Skeletal muscle tissue (tissue), 4 donors: ENCODE data around the gene PLEK2. TPM values are rescaled to one million over a fixed set of nuclear protein-coding genes. Genes with fewer than 3 reads are reported as not detected.

Experiments
- H3K27ac ChIP-seq: one replicate; pipeline ENCODE4 v1.7.0; 2013; ENCODE audit warnings: mild to moderate bottlenecking, low read depth, low read length, inconsistent platforms
- H3K27me3 ChIP-seq, 3 donors: one replicate each; pipeline ENCODE4 v1.7.0; 2013; ENCODE audit warnings: low read length in 3 of 3; ENCODE audit not compliant: control insufficient read depth in 3 of 3, insufficient read depth in 3 of 3
- H3K36me3 ChIP-seq, 3 donors: one replicate each; pipeline ENCODE4 v1.7.0; 2013; ENCODE audit warnings: low read length in 3 of 3; ENCODE audit not compliant: control insufficient read depth in 3 of 3, insufficient read depth in 3 of 3
- H3K4me1 ChIP-seq, 3 donors: one replicate each; pipeline ENCODE4 v1.7.0; 2013; ENCODE audit warnings: low read length in 3 of 3, mild to moderate bottlenecking in 3 of 3; ENCODE audit not compliant: control insufficient read depth in 3 of 3, insufficient read depth in 3 of 3
- H3K4me3 ChIP-seq, 3 donors: one replicate each; pipeline ENCODE4 v1.7.0; 2013; ENCODE audit warnings: low read length in 3 of 3
- H3K9ac ChIP-seq, 3 donors: one replicate each; pipeline ENCODE4 v1.7.0; 2013; ENCODE audit warnings: low read length in 3 of 3, mild to moderate bottlenecking in 3 of 3, moderate library complexity in 2 of 3, low read depth in 1 of 3
- H3K9me3 ChIP-seq, 3 donors: one replicate each; pipeline ENCODE4 v1.7.0; 2013; ENCODE audit warnings: low read length in 3 of 3; ENCODE audit not compliant: control insufficient read depth in 3 of 3
- total RNA-seq: library from RNA; depleted of rRNA; stranded (reverse); fragments of >200 nt; gene quantifications from one replicate; pipeline ENCODE4 v1.2.3, GENCODE V29; 2014
- donor health status: Osteomylitis.

Gene PLEK2
- total RNA-seq, 1 donor from 2014 or later, result 3.7 TPM

DNA sequence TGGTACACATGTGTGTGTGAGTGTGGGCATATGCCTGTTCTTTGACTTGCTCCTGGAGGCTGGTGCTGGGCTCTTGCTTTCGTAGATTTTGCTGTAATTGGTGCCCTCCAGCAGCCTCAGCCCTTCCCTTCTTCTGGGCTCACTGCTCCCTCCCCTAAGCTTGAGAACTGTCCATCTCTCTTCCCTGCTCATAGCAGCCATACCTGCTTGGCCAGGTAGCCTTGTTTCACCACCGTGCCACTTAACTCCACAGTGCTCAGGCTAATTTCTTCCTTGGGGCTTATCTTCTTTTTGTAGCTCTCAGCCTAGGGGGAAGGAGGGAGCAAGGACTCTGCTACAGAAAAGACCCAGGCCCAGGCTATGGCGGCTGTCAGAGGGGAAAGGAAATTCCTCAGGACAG, 19.8 kb downstream of the PLEK2 start:
- H3K9me3 ChIP-seq, result no peaks in the 10 kb centered on the region
- no peak overlapping the region for H3K9ac ChIP-seq
- no peak overlapping the region for H3K4me3 ChIP-seq
- peaks cover 0 to under 1% (median 0%) of the 10 kb centered on the region in 3 donors for H3K36me3 ChIP-seq
- no peaks in the 10 kb centered on the region for H3K27me3 ChIP-seq
- H3K4me1 ChIP-seq, result peaks cover 8 to 11% (median 10%) of the 10 kb centered on the region in 3 donors
- H3K27ac ChIP-seq, result no peak overlapping the region

DNA sequence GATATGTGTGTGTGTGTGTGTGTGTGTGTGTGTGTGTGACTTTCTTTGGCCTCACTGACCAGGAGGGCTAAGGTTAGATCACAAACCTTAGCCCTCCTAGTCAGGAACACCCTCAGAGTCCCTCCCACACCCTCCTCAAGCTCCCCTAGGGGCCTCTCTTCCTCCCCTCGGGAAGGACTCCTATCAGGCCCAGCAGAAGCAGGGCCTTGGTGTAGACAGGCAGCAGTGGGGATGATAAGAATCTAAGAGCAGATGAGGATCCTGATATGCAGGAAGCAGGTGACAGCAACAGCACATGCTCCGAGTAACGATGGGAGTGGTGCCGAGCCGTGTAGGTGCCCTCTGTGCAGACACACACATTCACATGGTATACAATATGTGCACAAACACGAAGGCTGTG, 20.7 kb downstream of the PLEK2 start:
- Histone ChIP-seq H3K9me3 (no peaks in the 10 kb centered on the region), H3K9ac (peak overlapping the region in 1 of 3 donors; percentile 9), H3K27me3 (no peaks in the 10 kb centered on the region), H3K27ac (no peak overlapping the region), H3K4me1 (peaks cover 8 to 11% (median 10%) of the 10 kb centered on the region in 3 donors), H3K4me3 (no peak overlapping the region), H3K36me3 (peaks cover 0 to 7% (median 0%) of the 10 kb centered on the region in 3 donors)

- H3K36me3 ChIP-seq, result peaks cover 0 to 15% (median 10%) of the 10 kb centered on the region in 3 donors
- H3K4me1 ChIP-seq, result peaks cover 8 to 11% (median 10%) of the 10 kb centered on the region in 3 donors
- H3K9me3 ChIP-seq, result no peaks in the 10 kb centered on the region
- H3K27me3 ChIP-seq, result no peaks in the 10 kb centered on the region
- H3K27ac ChIP-seq, result no peak overlapping the region
- H3K4me3 ChIP-seq, result no peak overlapping the region
- H3K9ac ChIP-seq, result no peak overlapping the region
Measured at GRCh38 chr14:67389811-67390534, 22.0 kb downstream of the PLEK2 start.

DNA sequence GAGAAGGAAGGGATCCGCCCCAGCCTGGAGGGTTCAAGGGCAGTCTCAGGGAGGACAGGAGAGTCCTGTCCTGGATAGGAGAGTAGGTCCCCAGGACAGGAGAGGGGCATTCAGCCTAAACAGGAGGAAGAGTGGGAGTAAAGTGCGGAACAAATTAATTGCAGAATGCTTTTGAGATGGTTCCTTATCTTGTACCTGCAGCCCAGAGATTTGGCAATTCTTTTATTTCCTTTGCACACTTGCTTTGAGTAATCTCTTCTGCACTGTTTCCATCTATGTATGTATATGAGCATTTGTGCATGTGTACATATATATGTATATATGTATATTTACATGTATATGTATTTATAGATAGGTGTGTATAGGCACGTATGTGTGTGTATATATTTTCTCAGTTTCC, 22.7 kb downstream of the PLEK2 start:
- H3K9ac ChIP-seq, result no peak overlapping the region
- H3K27ac ChIP-seq, result no peak overlapping the region
- H3K9me3 ChIP-seq, result no peaks in the 10 kb centered on the region
- peaks cover 4 to 18% (median 14%) of the 10 kb centered on the region in 3 donors for H3K36me3 ChIP-seq
- peaks cover 8 to 11% (median 10%) of the 10 kb centered on the region in 3 donors for H3K4me1 ChIP-seq
- no peaks in the 10 kb centered on the region for H3K27me3 ChIP-seq
- no peak overlapping the region for H3K4me3 ChIP-seq

- peaks cover 8 to 11% (median 10%) of the 10 kb centered on the region in 3 donors for H3K4me1 ChIP-seq
- no peaks in the 10 kb centered on the region for H3K9me3 ChIP-seq
- H3K4me3 ChIP-seq, result no peak overlapping the region
- no peaks in the 10 kb centered on the region for H3K27me3 ChIP-seq
- H3K36me3 ChIP-seq, result peaks cover 16 to 36% (median 26%) of the 10 kb centered on the region in 3 donors
- H3K27ac ChIP-seq, result no peak overlapping the region
- no peak overlapping the region for H3K9ac ChIP-seq
Measured at GRCh38 chr14:67387195-67387594, 24.8 kb downstream of the PLEK2 start.

- peaks cover 26 to 50% (median 42%) of the 10 kb centered on the region in 3 donors for H3K36me3 ChIP-seq
- no peaks in the 10 kb centered on the region for H3K27me3 ChIP-seq
- no peak overlapping the region for H3K9ac ChIP-seq
- H3K4me3 ChIP-seq, result no peak overlapping the region
- H3K4me1 ChIP-seq, result peaks cover 5 to 6% (median 5%) of the 10 kb centered on the region in 3 donors
- H3K27ac ChIP-seq, result no peak overlapping the region
- H3K9me3 ChIP-seq, result no peaks in the 10 kb centered on the region
Measured at GRCh38 chr14:67385618-67386017, 26.3 kb downstream of the PLEK2 start.

- Histone ChIP-seq H3K4me3 (no peak overlapping the region), H3K27me3 (no peaks in the 10 kb centered on the region), H3K9me3 (no peaks in the 10 kb centered on the region), H3K9ac (no peak overlapping the region), H3K4me1 (peaks cover 0 to 1% (median under 1%) of the 10 kb centered on the region in 3 donors), H3K36me3 (peaks cover 28 to 51% (median 45%) of the 10 kb centered on the region in 3 donors), H3K27ac (no peak overlapping the region)
Measured at GRCh38 chr14:67385120-67385519, 26.8 kb downstream of the PLEK2 start.

GRCh38 chr14:67377916-67378315, 34.0 kb downstream of the PLEK2 start:
- Histone ChIP-seq H3K9ac (no peak overlapping the region), H3K27ac (no peak overlapping the region), H3K36me3 (peaks cover 34 to 83% (median 71%) of the 10 kb centered on the region in 3 donors), H3K4me1 (no peaks in the 10 kb centered on the region), H3K27me3 (no peaks in the 10 kb centered on the region), H3K9me3 (no peaks in the 10 kb centered on the region), H3K4me3 (no peak overlapping the region)

DNA sequence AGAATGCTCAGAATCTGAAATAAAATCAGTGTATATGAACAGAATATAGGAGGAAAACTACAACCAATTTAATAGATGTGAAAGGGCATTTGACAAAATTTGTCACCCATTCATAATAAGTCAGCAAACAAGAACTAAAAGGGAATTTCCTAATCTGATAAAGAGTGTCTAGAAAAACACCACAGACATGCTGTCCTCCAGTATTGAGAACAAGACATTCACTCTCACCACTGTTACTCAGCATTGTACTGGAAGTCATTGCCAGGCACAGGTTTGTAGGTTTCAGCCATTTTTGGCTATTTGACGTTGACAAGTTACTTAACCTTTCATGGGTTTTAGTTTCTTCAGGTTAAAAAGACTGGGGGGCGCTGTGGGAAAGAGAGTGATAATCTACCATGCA, 38.6 kb downstream of the PLEK2 start:
- H3K27me3 ChIP-seq, result no peaks in the 10 kb centered on the region
- H3K4me1 ChIP-seq, result no peaks in the 10 kb centered on the region
- H3K9me3 ChIP-seq, result no peaks in the 10 kb centered on the region
- no peak overlapping the region for H3K9ac ChIP-seq
- H3K4me3 ChIP-seq, result no peak overlapping the region
- peaks cover 15 to 71% (median 55%) of the 10 kb centered on the region in 3 donors for H3K36me3 ChIP-seq
- no peak overlapping the region for H3K27ac ChIP-seq

DNA sequence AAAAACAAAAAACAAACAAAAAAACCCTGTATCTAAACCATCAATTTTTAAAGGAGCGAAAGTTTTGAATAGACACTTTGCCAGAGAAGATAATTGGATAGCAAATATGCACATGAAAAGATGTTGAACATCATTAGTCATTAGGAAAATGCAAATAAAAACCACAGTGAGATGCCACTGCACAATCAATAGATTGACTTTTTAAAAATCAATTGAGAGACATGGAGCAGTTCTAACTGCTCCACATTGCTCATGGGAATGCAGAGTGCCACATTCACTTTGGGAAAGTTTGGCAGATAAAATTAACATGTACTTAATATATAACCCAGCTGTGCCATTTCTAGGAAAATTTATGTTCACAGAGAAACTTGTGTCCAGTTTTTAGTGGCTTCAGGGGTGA, 39.1 kb downstream of the PLEK2 start:
- H3K36me3 ChIP-seq, result peaks cover 15 to 71% (median 56%) of the 10 kb centered on the region in 3 donors

More for the DNA sequence above, 39.1 kb downstream of the PLEK2 start:
- Histone ChIP-seq H3K27me3 (no peaks in the 10 kb centered on the region), H3K9ac (no peak overlapping the region), H3K27ac (no peak overlapping the region), H3K4me3 (no peak overlapping the region), H3K4me1 (no peaks in the 10 kb centered on the region), H3K9me3 (no peaks in the 10 kb centered on the region)
